Heart right ventricle (tissue), 16 donors: ENCODE measurements around the gene DENND4B. TPM values are rescaled to one million over a fixed set of nuclear protein-coding genes. Genes with fewer than 3 reads are reported as not detected.

Experiments used
- ATAC-seq, 8 donors: fragments of 200-7000 bp; cut with Tn5 transposase; one replicate each; pipeline ENCODE4 v1.9.1; 2020; ENCODE audit warnings: mild to moderate bottlenecking in 8 of 8, moderate library complexity in 8 of 8, moderate number of reproducible peaks in 1 of 8
- DNase-seq, 2 donors: peaks; one replicate each; pipeline ENCODE4 v3.0.0-alpha.2; 2020
- H3K27ac ChIP-seq, 10 donors: fragments of 200-600 bp; sonication (generic) in 2 of 10; one replicate each; pipeline versions ENCODE4 v1.5.0 to v1.8.0; 2020 to 2022; ENCODE audit warnings: mild to moderate bottlenecking in 3 of 10
- H3K27me3 ChIP-seq, 7 donors: fragments of 200-600 bp; one replicate each; pipeline ENCODE4 v1.8.0; 2021 to 2022; ENCODE audit warnings: mild to moderate bottlenecking in 2 of 7
- H3K36me3 ChIP-seq, 9 donors: fragments of 200-600 bp; sonication (generic) in 1 of 9; one replicate each; pipeline versions ENCODE4 v1.5.0 to v1.8.0; 2020 to 2022; ENCODE audit warnings: mild to moderate bottlenecking in 2 of 9
- H3K4me1 ChIP-seq, 9 donors: fragments of 200-600 bp; sonication (generic) in 1 of 9; one replicate each; pipeline versions ENCODE4 v1.5.0 to v1.8.0; 2020 to 2022; ENCODE audit warnings: mild to moderate bottlenecking in 4 of 9
- H3K4me3 ChIP-seq, 10 donors: fragments of 200-600 bp; sonication (generic) in 2 of 10; one replicate each; pipeline versions ENCODE4 v1.5.0 to v1.8.0; 2020 to 2022; ENCODE audit warnings: mild to moderate bottlenecking in 7 of 10, moderate library complexity in 2 of 10
- H3K9me3 ChIP-seq, 11 donors: fragments of 200-600 bp in 10 of 11; sonication (generic) in 2 of 11; one replicate each; pipeline versions ENCODE4 v1.5.0 to v1.8.0; 2013 to 2022; ENCODE audit warnings: mild to moderate bottlenecking in 2 of 11, control low read depth in 1 of 11, moderate library complexity in 1 of 11
- CTCF ChIP-seq, 9 donors: fragments of 200-600 bp; sonication (generic) in 2 of 9; IDR thresholded peaks; one replicate each; pipeline versions ENCODE4 v1.5.0 to v1.8.0; 2021 to 2022; ENCODE audit warnings: antibody characterized with exemption in 9 of 9, mild to moderate bottlenecking in 5 of 9, moderate library complexity in 1 of 9
- WGBS, 2 donors: extraction: QIAGEN DNeasy Blood & Tissue Kit; methylation state at CpG; one replicate each; pipeline ENCODE4 v1.1.7; 2013; ENCODE audit warnings: inconsistent platforms in 1 of 2; 5-methylcytosine and 5-hydroxymethylcytosine counted together
- intact Hi-C, 10 donors: fragments of 100-400 bp; cut with DNase I; formaldehyde crosslinking; loops; one replicate each; pipeline versions ENCODE4 v1.11.1 to v1.14.2; 2022
- polyA plus RNA-seq, 2 donors: library from polyadenylated mRNA; stranded (reverse); fragments of 200-250 nt; gene quantifications; one replicate each; pipeline ENCODE4 v1.2.3, GENCODE V29; 2013
- total RNA-seq, 10 donors: library from RNA; stranded (reverse); fragmentation: NEBNext Ultra II Directional in 3 of 10; extraction: Animal tissue kit (Norgen Biotek cat#: 25700) in 3 of 10; gene quantifications; one replicate each; pipeline versions ENCODE4 v1.2.1 to v1.2.4, GENCODE V29; 2021 to 2023
- donor health status: Arrhythmogenic right ventricular cardiomyopathy.
- donor health status: ischemic (EF 13 %, LVEDD 7.1; RV severe dilation, severe dysfunction).
- donor health status: healthy with polysubstance abuse.
- donor health status: DM: no; HTN: yes; CAD: no.
- donor health status: DM: no; HTN: no; CAD: no.
- donor health status: ischemic (EF 25% LVEDD 6.9; RV normal size, moderate dysfunction).
- donor health status: ischemic (EF 25% LVEDD 5.7; RV mildly dilated, moderate dysfunction).
- donor health status: healthy.
- donor health status: DM: yes; HTN: yes; CAD: no.
- donor health status: Ischemic cardiomyopathy.
- donor health status: ischemic (EF 35%, LVEDD 5.7; RV mildly dilated, moderate dysfunction).
- donor health status: nonischemic (EF 11% LVEDD 7.7; RV severe dilation, severe dysfunction).
- donor health status: DM: yes; HTN: yes; CAD: no.
- donor health status: PGD.
- donor health status: ischemic (EF 29% LVEDD 5.4; RV normal size, mild dysfunction).
- donor health status: nonischemic (EF 23%, LVEDD 6.1; RV moderate dilation, normal function).

Gene DENND4B
- total and polyA plus RNA-seq, 12 donors, result 23.7 to 68.2 (median 39.0) TPM

- Histone ChIP-seq H3K27ac (no peak overlapping the region), H3K4me3 (no peak overlapping the region), H3K9me3 (no peaks in the 10 kb centered on the region), H3K4me1 (peaks cover 11 to 43% (median 21%) of the 10 kb centered on the region in 9 donors), H3K36me3 (peaks cover 0 to 28% (median 21%) of the 10 kb centered on the region in 9 donors), H3K27me3 (no peaks in the 10 kb centered on the region)
- intact Hi-C loops, result no loop called here
- no peak for DNase-seq
- 91 to 100% methylated on average over 2 of the region's 2 CpGs for WGBS, 2 donors
- no peak for ATAC-seq
- no peak for TF ChIP-seq CTCF (IDR thresholded peaks at IDR 0.05)
These were observed 23.8 kb upstream of the DENND4B start for GRCh38 chr1:153970346-153970745.

- no peak for DNase-seq
- Histone ChIP-seq H3K4me3 (no peak overlapping the region), H3K27me3 (no peaks in the 10 kb centered on the region), H3K9me3 (no peaks in the 10 kb centered on the region), H3K36me3 (peaks cover 0 to 15% (median 10%) of the 10 kb centered on the region in 9 donors), H3K27ac (peak overlapping the region in 2 of 10 donors; percentile 38 to 97), H3K4me1 (peaks cover 15 to 45% (median 29%) of the 10 kb centered on the region in 9 donors)
- no peak for ATAC-seq
- intact Hi-C loops, result loop anchor here in 1 of 10 donors (5.0 kb wide), 1 partner anchor 172 kb away; no protein-coding TSS in a partner anchor
- TF ChIP-seq CTCF (IDR thresholded peaks at IDR 0.05), result no peak
- 89 to 96% methylated on average over 2 of the region's 2 CpGs for WGBS, 2 donors
These were observed 22.5 kb upstream of the DENND4B start for GRCh38 chr1:153968972-153969371.

- 8 to 10% methylated on average over 12 to 13 of the region's 13 CpGs for WGBS, 2 donors
- H3K4me3 ChIP-seq, result peak overlapping the region in 9 of 10 donors; percentile 48 to 91 (median 69)
- intact Hi-C loops, result loop anchor here in 1 of 10 donors (5.0 kb wide), 1 partner anchor 171 kb away; no protein-coding TSS in a partner anchor
- no peaks in the 10 kb centered on the region for H3K9me3 ChIP-seq
- peaks cover 0 to 9% (median 4%) of the 10 kb centered on the region in 9 donors for H3K36me3 ChIP-seq
- peaks cover 15 to 47% (median 31%) of the 10 kb centered on the region in 9 donors for H3K4me1 ChIP-seq
- TF ChIP-seq CTCF (IDR thresholded peaks at IDR 0.05), result no peak
- ATAC-seq (no peak), DNase-seq (no peak)
- H3K27ac ChIP-seq, result peak overlapping the region in 5 of 10 donors; percentile 92 to 97 (median 94)
- no peaks in the 10 kb centered on the region for H3K27me3 ChIP-seq
These were observed 21.9 kb upstream of the DENND4B start for GRCh38 chr1:153968408-153968807.

- Histone ChIP-seq H3K4me3 (peak overlapping the region; percentile 24 to 91 (median 67)), H3K27me3 (no peaks in the 10 kb centered on the region), H3K4me1 (peaks cover 15 to 47% (median 31%) of the 10 kb centered on the region in 9 donors), H3K36me3 (peaks cover 0 to 6% (median 0%) of the 10 kb centered on the region in 9 donors), H3K27ac (peak overlapping the region; percentile 80 to 97 (median 94)), H3K9me3 (no peaks in the 10 kb centered on the region)
- intact Hi-C loops, result loop anchor here in 1 of 10 donors (5.0 kb wide), 1 partner anchor 171 kb away; no protein-coding TSS in a partner anchor
- 1 to 2% methylated on average over 8 of the region's 8 CpGs for WGBS, 2 donors
- ATAC-seq, result no peak
- peak in 1 of 9 donors; percentile 2 for TF ChIP-seq CTCF (IDR thresholded peaks at IDR 0.05)
- no peak for DNase-seq
These were observed 21.5 kb upstream of the DENND4B start for GRCh38 chr1:153968000-153968363.
